Peyer's patch (tissue), 4 donors: ENCODE results near the gene IL20RB.

Experiments used
- CTCF ChIP-seq, 6 experiments: fragments of 450-650 bp in 4 of 6; fragments of 200-600 bp in 2 of 6; sonication (generic) in 1 of 6; IDR thresholded peaks; one replicate each; pipeline ENCODE4 v1.5.1; 2017 to 2019; ENCODE audit warnings: antibody characterized with exemption in 6 of 6, mild to moderate bottlenecking in 3 of 6, moderate library complexity in 1 of 6
- POLR2A ChIP-seq, 2 donors: fragments of 450-650 bp; IDR thresholded peaks; one replicate each; pipeline ENCODE4 v1.5.1; 2017; ENCODE audit warnings: antibody characterized with exemption in 2 of 2, mild to moderate bottlenecking in 2 of 2, moderate library complexity in 2 of 2

DNA sequence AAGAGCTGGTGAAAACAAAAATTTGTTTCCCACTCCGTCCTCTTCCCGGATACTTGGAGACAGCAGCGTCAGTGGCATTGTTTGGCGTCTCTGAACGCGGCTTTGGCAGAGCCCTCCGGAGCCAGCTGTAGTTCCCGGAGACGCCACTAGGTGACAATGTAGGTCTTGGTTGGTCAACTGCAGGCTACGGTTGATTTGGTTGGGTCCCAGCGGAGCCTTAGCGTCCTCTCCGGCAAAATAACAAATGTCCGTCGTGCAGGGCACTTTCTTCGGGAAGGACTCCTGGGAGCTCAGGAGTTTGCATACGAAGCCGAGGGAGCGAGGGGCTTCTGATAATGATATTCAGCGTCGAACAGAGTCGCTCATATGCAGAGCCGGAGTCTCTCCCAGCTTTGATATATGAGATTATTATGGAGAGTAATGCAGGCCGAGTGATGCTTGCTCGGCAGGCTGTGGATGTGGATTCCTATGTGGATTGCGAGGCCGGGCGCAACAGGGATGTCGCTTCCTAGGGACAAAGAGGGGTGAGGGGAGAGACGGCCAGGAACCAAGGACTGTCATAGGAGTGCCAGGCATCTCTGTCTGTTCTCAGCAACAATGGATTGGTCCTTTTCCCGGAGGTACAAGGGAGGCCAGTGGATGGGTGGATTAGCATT is 74.8 kb downstream of the IL20RB start:
- TF ChIP-seq POLR2A (IDR thresholded peaks at IDR 0.05), result no peak
- peak; percentile 58 to 93 (median 80) for TF ChIP-seq CTCF (IDR thresholded peaks at IDR 0.05)
